ENCODE data around the gene MEX3D. TPM values are rescaled to one million over a fixed set of nuclear protein-coding genes. Genes with fewer than 3 reads are reported as not detected.

Gene MEX3D
- total RNA-seq, 1 donor from 2014 or later, result 52.1 TPM

DNA sequence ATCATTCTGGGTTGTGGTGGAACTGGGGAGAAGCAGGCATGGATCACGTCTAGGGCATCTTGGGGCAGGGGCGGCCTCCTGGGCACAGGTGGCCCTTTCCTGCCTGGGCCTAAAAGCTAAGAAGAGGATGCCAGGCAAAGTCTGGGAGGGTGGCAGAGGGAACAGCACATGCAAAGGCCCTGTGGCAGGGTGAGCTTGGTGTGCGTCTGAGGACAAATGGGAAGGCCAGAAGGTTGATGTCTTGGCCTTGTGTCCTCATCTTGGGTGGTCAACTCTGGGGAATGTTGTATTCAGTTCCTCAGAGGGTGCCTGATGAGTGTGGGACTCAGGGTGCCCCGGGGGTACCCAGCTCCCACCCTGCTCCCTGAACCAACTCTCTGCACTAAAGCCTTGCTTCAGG, 49.7 kb downstream of the MEX3D start:
- H2AFZ ChIP-seq (ENCODE audit: low read depth, low read length), result no peak overlapping the region
- H3K27ac ChIP-seq (ENCODE audit: low read depth, low read length), result no peak overlapping the region
- FAIRE-seq (no peak), DNase-seq (ENCODE audit: low read depth) (no peak)
- Mint-ChIP-seq H3K4me1 (ENCODE audit: low read depth, unreplicated experiment) (no peaks in the 10 kb centered on the region), H3K4me3 (ENCODE audit: unreplicated experiment) (no peak overlapping the region), H3K27ac (ENCODE audit: unreplicated experiment) (no peak overlapping the region), H3K27me3 (ENCODE audit: low read depth, unreplicated experiment) (peaks cover 38% of the 10 kb centered on the region), H3K9me3 (ENCODE audit: unreplicated experiment) (no peaks in the 10 kb centered on the region), H3K36me3 (ENCODE audit: low read depth, unreplicated experiment) (no peaks in the 10 kb centered on the region)
- H3K4me1 ChIP-seq (ENCODE audit: insufficient read depth, low read length), result no peaks in the 10 kb centered on the region
- H3K27me3 ChIP-seq (ENCODE audit: insufficient read depth, low read length), result peaks cover 10% of the 10 kb centered on the region
- H3K9me3 ChIP-seq (ENCODE audit: insufficient read depth, low read depth, low read length), result peaks cover 4% of the 10 kb centered on the region
- no peaks in the 10 kb centered on the region for H3K79me2 ChIP-seq (ENCODE audit: insufficient read depth, low read length)
- H3K4me2 ChIP-seq (ENCODE audit: low read length), result no peak overlapping the region
- no peak for TF ChIP-seq EZH2 (IDR thresholded peaks at IDR 0.05; ENCODE audit: insufficient read depth, low read length)
- TF ChIP-seq CTCF (IDR thresholded peaks at IDR 0.05; ENCODE audit: insufficient read depth, low read depth, low read length), result no peak
- H3K9ac ChIP-seq (ENCODE audit: low read length), result no peak overlapping the region
- H4K20me1 ChIP-seq (ENCODE audit: insufficient read depth, low read length), result no peaks in the 10 kb centered on the region
- no peaks in the 10 kb centered on the region for H3K36me3 ChIP-seq (ENCODE audit: insufficient read depth, low read length)
- H3K4me3 ChIP-seq (ENCODE audit: insufficient read depth, low read depth, low read length), result no peak overlapping the region

DNA sequence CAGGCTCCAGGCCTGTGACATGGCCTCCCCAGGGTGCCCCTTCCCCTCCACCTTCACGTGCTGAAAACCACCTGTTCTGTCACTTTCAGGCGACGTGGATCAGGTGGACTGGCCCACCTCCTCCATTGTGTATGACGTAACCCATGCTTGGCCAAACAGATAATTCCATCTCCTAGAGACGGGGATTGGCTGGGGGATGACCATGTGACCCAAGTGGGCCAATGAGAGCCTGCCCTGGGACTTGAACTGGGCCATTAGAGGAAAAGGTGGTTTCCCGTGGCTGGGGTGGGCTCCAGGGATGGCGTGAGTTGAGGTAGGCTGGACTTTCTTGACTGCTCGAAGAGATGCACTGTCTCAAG, 51.8 kb downstream of the MEX3D start:
- Histone ChIP-seq H3K36me3 (ENCODE audit: insufficient read depth, low read length) (no peaks in the 10 kb centered on the region), H3K4me3 (ENCODE audit: insufficient read depth, low read depth, low read length) (no peak overlapping the region), H3K27ac (ENCODE audit: low read depth, low read length) (no peak overlapping the region), H3K79me2 (ENCODE audit: insufficient read depth, low read length) (no peaks in the 10 kb centered on the region), H3K27me3 (ENCODE audit: insufficient read depth, low read length) (peaks cover 2% of the 10 kb centered on the region), H3K4me2 (ENCODE audit: low read length) (no peak overlapping the region), H3K4me1 (ENCODE audit: insufficient read depth, low read length) (peaks cover 4% of the 10 kb centered on the region), H3K9ac (ENCODE audit: low read length) (no peak overlapping the region), H3K9me3 (ENCODE audit: insufficient read depth, low read depth, low read length) (peaks cover 4% of the 10 kb centered on the region), H4K20me1 (ENCODE audit: insufficient read depth, low read length) (no peaks in the 10 kb centered on the region), H2AFZ (ENCODE audit: low read depth, low read length) (no peak overlapping the region)
- TF ChIP-seq EZH2 (IDR thresholded peaks at IDR 0.05; ENCODE audit: insufficient read depth, low read length) (no peak), CTCF (IDR thresholded peaks at IDR 0.05; ENCODE audit: insufficient read depth, low read depth, low read length) (no peak)
- Mint-ChIP-seq H3K27ac (ENCODE audit: unreplicated experiment) (no peak overlapping the region), H3K36me3 (ENCODE audit: low read depth, unreplicated experiment) (no peaks in the 10 kb centered on the region), H3K27me3 (ENCODE audit: low read depth, unreplicated experiment) (peaks cover 23% of the 10 kb centered on the region), H3K4me1 (ENCODE audit: low read depth, unreplicated experiment) (no peaks in the 10 kb centered on the region), H3K9me3 (ENCODE audit: unreplicated experiment) (no peaks in the 10 kb centered on the region), H3K4me3 (ENCODE audit: unreplicated experiment) (no peak overlapping the region)
- DNase-seq (ENCODE audit: low read depth) (no peak), FAIRE-seq (no peak)

GRCh38 chr19:1514986-1515721, 53.0 kb downstream of the MEX3D start:
- Histone ChIP-seq H3K9me3 (ENCODE audit: insufficient read depth, low read depth, low read length) (peaks cover 4% of the 10 kb centered on the region), H3K36me3 (ENCODE audit: insufficient read depth, low read length) (no peaks in the 10 kb centered on the region), H3K27me3 (ENCODE audit: insufficient read depth, low read length) (peaks cover 2% of the 10 kb centered on the region), H3K9ac (ENCODE audit: low read length) (no peak overlapping the region), H3K79me2 (ENCODE audit: insufficient read depth, low read length) (no peaks in the 10 kb centered on the region), H4K20me1 (ENCODE audit: insufficient read depth, low read length) (no peaks in the 10 kb centered on the region), H3K4me2 (ENCODE audit: low read length) (no peak overlapping the region), H2AFZ (ENCODE audit: low read depth, low read length) (no peak overlapping the region), H3K27ac (ENCODE audit: low read depth, low read length) (no peak overlapping the region), H3K4me1 (ENCODE audit: insufficient read depth, low read length) (peaks cover 4% of the 10 kb centered on the region), H3K4me3 (ENCODE audit: insufficient read depth, low read depth, low read length) (no peak overlapping the region)
- Mint-ChIP-seq H3K4me1 (ENCODE audit: low read depth, unreplicated experiment) (no peaks in the 10 kb centered on the region), H3K36me3 (ENCODE audit: low read depth, unreplicated experiment) (no peaks in the 10 kb centered on the region), H3K27ac (ENCODE audit: unreplicated experiment) (no peak overlapping the region), H3K4me3 (ENCODE audit: unreplicated experiment) (no peak overlapping the region), H3K27me3 (ENCODE audit: low read depth, unreplicated experiment) (peaks cover 19% of the 10 kb centered on the region), H3K9me3 (ENCODE audit: unreplicated experiment) (no peaks in the 10 kb centered on the region)
- TF ChIP-seq EZH2 (IDR thresholded peaks at IDR 0.05; ENCODE audit: insufficient read depth, low read length) (no peak), CTCF (IDR thresholded peaks at IDR 0.05; ENCODE audit: insufficient read depth, low read depth, low read length) (no peak)
- DNase-seq (ENCODE audit: low read depth), result no peak
- FAIRE-seq, result no peak
